Mucosa of stomach (tissue), 1 donor: ENCODE data around the gene P2RX6.

Experiments
- H3K27me3 ChIP-seq: one replicate; pipeline ENCODE4 v1.7.0; 2013; ENCODE audit warnings: mild to moderate bottlenecking, low read length; ENCODE audit not compliant: control insufficient read depth, insufficient read depth
- H3K36me3 ChIP-seq: one replicate; pipeline ENCODE4 v1.7.0; 2013; ENCODE audit warnings: low read length; ENCODE audit not compliant: control insufficient read depth, insufficient read depth
- H3K4me1 ChIP-seq: one replicate; pipeline ENCODE4 v1.7.0; 2013; ENCODE audit warnings: mild to moderate bottlenecking, low read length; ENCODE audit not compliant: control insufficient read depth, insufficient read depth
- H3K4me3 ChIP-seq: one replicate; pipeline ENCODE4 v1.7.0; 2013; ENCODE audit warnings: low read length
- H3K9ac ChIP-seq: one replicate; pipeline ENCODE4 v1.7.0; 2013; ENCODE audit warnings: mild to moderate bottlenecking, low read length, moderate library complexity
- H3K9me3 ChIP-seq: one replicate; pipeline ENCODE4 v1.7.0; 2013; ENCODE audit warnings: mild to moderate bottlenecking, low read length, moderate library complexity; ENCODE audit not compliant: control insufficient read depth
- donor health status: Pancreatic carcinoma.

The P2RX6 gene

DNA sequence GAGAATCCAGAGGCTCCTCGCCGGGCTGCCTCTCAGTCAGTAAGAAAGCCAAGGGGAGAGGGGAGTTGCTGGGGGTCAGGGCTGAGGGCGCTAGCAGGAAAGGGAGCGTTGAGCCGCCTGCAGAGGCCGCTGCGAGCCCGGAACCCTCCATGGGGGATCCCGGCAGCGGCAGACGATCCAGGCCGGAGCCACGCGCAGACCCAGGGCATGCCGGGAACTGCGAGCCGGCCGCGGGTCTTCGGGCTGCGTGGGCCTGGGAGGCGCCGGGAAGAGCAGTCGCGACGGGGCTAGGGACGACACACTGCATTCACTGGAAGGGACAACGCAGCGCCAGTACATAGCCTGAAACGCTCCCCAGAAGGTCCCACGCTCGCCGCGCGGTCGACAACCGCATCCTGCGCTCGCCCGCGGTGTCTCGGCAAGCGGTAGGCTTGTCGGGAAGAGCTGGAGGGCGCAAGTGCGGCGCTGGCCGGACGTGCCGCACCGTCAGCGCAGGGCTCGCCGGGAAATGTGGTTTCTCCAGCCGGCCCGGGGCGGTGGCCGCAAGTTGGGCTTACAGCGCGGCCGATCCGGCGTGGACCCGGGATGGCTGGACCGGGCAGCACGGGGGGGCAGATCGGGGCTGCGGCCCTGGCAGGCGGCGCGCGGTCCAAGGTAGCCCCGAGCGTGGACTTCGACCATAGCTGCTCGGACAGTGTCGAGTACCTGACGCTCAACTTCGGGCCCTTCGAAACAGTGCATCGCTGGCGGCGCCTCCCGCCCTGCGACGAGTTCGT lies 33.0 kb upstream of the P2RX6 start, which contains the start of gene LZTR1:
Gene LZTR1, plus strand, starts transcription at position 511 of the 776 bp plus-strand sequence. Its CDS starts 75 bp downstream, at position 586.
- Histone ChIP-seq H3K27me3 (peaks cover 6% of the 10 kb centered on the region), H3K36me3 (no peaks in the 10 kb centered on the region), H3K9ac (peak within 1 kb of the TSS; percentile 89), H3K4me1 (peaks cover 33% of the 10 kb centered on the region), H3K9me3 (no peaks in the 10 kb centered on the region), H3K4me3 (peak within 1 kb of the TSS; percentile 91)

GRCh38 chr22:20982563-20982882 lies 32.4 kb upstream of the P2RX6 start:
- no peaks in the 10 kb centered on the region for H3K9me3 ChIP-seq
- H3K27me3 ChIP-seq, result peaks cover 6% of the 10 kb centered on the region

GRCh38 chr22:20983081-20983771 lies 31.7 kb upstream of the P2RX6 start:
- Histone ChIP-seq H3K4me3 (peak overlapping the region; percentile 91), H3K4me1 (peaks cover 33% of the 10 kb centered on the region), H3K9ac (peak overlapping the region; percentile 89)

More at GRCh38 chr22:20982563-20982882, 32.4 kb upstream of the P2RX6 start:
- H3K36me3 ChIP-seq, result no peaks in the 10 kb centered on the region
- H3K9ac ChIP-seq, result peak overlapping the region; percentile 89
- peaks cover 33% of the 10 kb centered on the region for H3K4me1 ChIP-seq
- H3K4me3 ChIP-seq, result peak overlapping the region; percentile 91

GRCh38 chr22:20985720-20986119 lies 29.2 kb upstream of the P2RX6 start:
- H3K36me3 ChIP-seq, result no peaks in the 10 kb centered on the region
- H3K27me3 ChIP-seq, result no peaks in the 10 kb centered on the region
- H3K4me3 ChIP-seq, result no peak overlapping the region
- peaks cover 19% of the 10 kb centered on the region for H3K4me1 ChIP-seq
- no peaks in the 10 kb centered on the region for H3K9me3 ChIP-seq
- no peak overlapping the region for H3K9ac ChIP-seq

More at GRCh38 chr22:20983081-20983771, 31.7 kb upstream of the P2RX6 start:
- no peaks in the 10 kb centered on the region for H3K9me3 ChIP-seq
- no peaks in the 10 kb centered on the region for H3K36me3 ChIP-seq
- peaks cover 6% of the 10 kb centered on the region for H3K27me3 ChIP-seq

DNA sequence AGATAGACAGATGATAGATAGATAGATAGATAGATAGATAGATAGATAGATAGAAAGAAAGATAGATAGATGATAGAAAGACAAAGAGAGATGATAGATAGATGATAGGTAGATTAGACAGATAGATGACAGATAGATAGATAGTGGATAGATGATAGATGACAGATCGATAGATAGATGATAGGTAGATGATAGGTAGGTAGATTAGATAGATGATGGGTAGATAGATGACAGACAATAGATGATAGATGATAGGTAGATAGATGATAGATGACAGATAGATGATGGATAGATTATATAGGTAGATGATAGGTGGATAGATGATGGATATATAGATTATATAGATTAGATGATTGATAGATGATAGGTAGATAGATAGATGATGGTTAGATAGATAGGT lies 28.6 kb upstream of the P2RX6 start:
- no peaks in the 10 kb centered on the region for H3K9me3 ChIP-seq
- no peaks in the 10 kb centered on the region for H3K36me3 ChIP-seq
- no peak overlapping the region for H3K4me3 ChIP-seq
- H3K27me3 ChIP-seq, result no peaks in the 10 kb centered on the region
- peaks cover 13% of the 10 kb centered on the region for H3K4me1 ChIP-seq
- H3K9ac ChIP-seq, result no peak overlapping the region

DNA sequence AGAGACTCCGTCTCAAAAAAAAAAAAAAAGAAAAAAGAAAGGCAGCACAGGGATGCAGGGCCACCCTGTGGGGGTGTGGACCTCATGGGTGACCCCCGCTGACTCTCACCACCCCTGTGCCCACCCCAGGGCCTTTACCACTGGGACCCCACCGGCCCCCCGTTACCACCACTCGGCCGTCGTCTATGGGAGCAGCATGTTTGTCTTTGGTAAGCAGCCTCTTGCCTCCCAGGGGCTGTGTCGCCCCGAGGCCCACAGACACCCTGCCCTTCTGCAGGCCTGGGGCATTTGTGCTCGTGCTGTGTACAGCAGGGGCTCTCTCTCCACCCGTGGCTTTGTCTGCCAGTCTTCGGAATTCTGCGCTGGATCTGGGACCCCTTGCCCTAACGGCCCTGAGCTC lies 27.6 kb upstream of the P2RX6 start:
- Histone ChIP-seq H3K4me1 (peaks cover 10% of the 10 kb centered on the region), H3K9me3 (no peaks in the 10 kb centered on the region), H3K9ac (no peak overlapping the region), H3K27me3 (no peaks in the 10 kb centered on the region), H3K36me3 (peaks cover 9% of the 10 kb centered on the region), H3K4me3 (no peak overlapping the region)

DNA sequence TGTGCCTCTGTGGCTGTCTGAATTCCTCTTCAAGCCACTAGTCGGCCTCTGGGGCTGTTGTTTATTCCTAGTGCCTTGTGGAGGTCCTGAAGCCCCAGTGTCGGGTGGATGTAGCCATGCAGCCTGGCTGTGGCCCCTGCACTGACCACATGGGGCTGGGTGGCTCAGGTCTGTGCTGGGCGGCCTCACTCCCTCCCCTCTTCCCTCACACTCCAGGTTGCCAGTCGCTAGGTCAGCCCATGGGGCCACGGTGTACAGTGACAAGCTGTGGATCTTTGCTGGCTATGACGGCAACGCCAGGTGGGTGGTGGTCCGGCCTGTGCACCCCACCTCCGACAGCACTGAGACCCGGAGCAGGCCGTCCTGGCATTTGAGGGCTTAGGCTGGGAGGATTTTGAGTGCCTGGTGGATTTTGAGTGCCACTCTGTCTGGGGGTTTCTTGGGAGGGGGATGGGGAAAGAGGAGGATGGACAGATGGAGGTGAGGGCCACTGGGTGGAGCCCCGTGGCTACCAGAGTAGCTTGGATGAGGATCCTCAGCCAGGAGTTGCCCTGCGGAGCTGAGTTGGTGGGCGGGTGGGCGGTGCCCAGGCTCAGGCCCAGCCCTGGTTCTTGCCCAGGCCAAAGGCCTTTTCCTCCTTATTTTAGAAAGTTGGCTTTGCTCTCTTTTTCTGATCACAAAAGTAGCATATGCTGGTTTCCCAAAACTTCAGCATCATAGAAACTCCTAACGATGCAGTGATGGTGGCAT lies 26.2 kb upstream of the P2RX6 start:
- no peak overlapping the region for H3K9ac ChIP-seq
- no peak overlapping the region for H3K4me3 ChIP-seq
- no peaks in the 10 kb centered on the region for H3K9me3 ChIP-seq
- peaks cover 17% of the 10 kb centered on the region for H3K36me3 ChIP-seq
- no peaks in the 10 kb centered on the region for H3K27me3 ChIP-seq
- H3K4me1 ChIP-seq, result no peaks in the 10 kb centered on the region

- H3K36me3 ChIP-seq, result peaks cover 17% of the 10 kb centered on the region
- no peaks in the 10 kb centered on the region for H3K9me3 ChIP-seq
- H3K4me1 ChIP-seq, result no peaks in the 10 kb centered on the region
- no peak overlapping the region for H3K4me3 ChIP-seq
- no peaks in the 10 kb centered on the region for H3K27me3 ChIP-seq
- no peak overlapping the region for H3K9ac ChIP-seq
Measured at GRCh38 chr22:20989323-20990138, 25.4 kb upstream of the P2RX6 start.

DNA sequence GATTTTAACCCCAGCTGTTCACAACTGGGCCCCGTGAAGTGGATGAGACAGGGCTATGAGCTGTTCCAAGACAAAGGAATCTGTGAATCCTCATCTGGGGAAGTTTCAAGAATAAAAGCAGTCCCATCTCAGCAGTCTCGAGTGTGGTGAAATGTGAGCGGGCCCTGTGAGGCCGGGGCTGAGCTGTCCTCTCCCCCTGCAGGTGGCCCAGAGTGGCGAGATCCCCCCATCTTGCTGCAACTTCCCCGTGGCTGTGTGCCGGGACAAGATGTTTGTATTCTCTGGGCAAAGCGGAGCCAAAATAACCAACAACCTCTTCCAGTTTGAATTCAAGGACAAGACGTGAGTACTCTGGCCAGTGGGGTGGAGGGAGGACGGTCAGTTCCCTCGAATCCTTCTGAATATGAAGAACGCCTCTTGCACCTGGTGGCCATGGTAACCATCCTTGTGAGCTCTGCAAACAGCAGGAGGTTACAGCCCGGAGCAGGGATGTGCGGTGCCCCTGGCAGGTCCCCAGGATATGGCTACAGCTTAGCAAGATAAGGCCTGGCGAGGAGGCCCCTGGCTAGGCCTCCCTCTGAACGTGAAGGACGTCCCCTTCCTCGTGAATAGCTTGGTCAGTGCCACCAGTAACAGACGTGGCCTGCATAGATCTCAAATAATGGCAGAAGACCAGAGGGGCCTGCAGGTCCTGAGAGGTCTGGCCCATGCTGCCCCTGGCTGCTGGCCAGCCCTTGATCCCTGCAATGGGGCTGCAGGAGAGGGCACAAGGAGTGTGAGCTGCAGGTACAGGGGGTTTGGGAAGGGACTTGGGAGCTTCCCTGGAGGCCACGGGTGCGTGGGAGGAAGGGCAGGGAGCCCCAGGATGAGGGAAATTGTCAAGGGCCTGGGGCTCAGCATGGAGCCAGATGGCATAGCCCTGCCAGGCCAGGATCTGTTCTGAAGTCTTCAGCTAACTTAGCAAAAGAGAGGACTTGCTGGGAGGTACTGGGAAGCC lies 24.5 kb upstream of the P2RX6 start:
- no peak overlapping the region for H3K9ac ChIP-seq
- peaks cover 17% of the 10 kb centered on the region for H3K36me3 ChIP-seq
- no peaks in the 10 kb centered on the region for H3K9me3 ChIP-seq
- H3K27me3 ChIP-seq, result no peaks in the 10 kb centered on the region
- H3K4me1 ChIP-seq, result no peaks in the 10 kb centered on the region
- no peak overlapping the region for H3K4me3 ChIP-seq

GRCh38 chr22:20991252-20992055 lies 23.5 kb upstream of the P2RX6 start:
- no peaks in the 10 kb centered on the region for H3K27me3 ChIP-seq
- H3K4me3 ChIP-seq, result no peak overlapping the region
- H3K4me1 ChIP-seq, result no peaks in the 10 kb centered on the region
- no peak overlapping the region for H3K9ac ChIP-seq
- peaks cover 17% of the 10 kb centered on the region for H3K36me3 ChIP-seq
- H3K9me3 ChIP-seq, result no peaks in the 10 kb centered on the region
